ENCODE data around the gene CARHSP1.

The CARHSP1 gene

GRCh38 chr16:8866118-8866883, 2.5 kb downstream of the CARHSP1 start:
- DNase-seq (ENCODE audit: low read depth): no peak
- TF ChIP-seq MAX (IDR thresholded peaks at IDR 0.05; ENCODE audit: low read depth, low read length) (no peak), POLR2A (IDR thresholded peaks at IDR 0.05; ENCODE audit: extremely low read depth, insufficient read length) (no peak), MYC (IDR thresholded peaks at IDR 0.05; ENCODE audit: low read depth, low read length) (no peak)
- TF ChIP-seq, protein P1, sequence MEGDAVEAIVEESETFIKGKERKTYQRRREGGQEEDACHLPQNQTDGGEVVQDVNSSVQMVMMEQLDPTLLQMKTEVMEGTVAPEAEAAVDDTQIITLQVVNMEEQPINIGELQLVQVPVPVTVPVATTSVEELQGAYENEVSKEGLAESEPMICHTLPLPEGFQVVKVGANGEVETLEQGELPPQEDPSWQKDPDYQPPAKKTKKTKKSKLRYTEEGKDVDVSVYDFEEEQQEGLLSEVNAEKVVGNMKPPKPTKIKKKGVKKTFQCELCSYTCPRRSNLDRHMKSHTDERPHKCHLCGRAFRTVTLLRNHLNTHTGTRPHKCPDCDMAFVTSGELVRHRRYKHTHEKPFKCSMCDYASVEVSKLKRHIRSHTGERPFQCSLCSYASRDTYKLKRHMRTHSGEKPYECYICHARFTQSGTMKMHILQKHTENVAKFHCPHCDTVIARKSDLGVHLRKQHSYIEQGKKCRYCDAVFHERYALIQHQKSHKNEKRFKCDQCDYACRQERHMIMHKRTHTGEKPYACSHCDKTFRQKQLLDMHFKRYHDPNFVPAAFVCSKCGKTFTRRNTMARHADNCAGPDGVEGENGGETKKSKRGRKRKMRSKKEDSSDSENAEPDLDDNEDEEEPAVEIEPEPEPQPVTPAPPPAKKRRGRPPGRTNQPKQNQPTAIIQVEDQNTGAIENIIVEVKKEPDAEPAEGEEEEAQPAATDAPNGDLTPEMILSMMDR (IDR thresholded peaks at IDR 0.05; ENCODE audit: low read depth, low read length): no peak
- no peak overlapping the region for H3K4me3 ChIP-seq (ENCODE audit: low read depth, low read length)

DNA sequence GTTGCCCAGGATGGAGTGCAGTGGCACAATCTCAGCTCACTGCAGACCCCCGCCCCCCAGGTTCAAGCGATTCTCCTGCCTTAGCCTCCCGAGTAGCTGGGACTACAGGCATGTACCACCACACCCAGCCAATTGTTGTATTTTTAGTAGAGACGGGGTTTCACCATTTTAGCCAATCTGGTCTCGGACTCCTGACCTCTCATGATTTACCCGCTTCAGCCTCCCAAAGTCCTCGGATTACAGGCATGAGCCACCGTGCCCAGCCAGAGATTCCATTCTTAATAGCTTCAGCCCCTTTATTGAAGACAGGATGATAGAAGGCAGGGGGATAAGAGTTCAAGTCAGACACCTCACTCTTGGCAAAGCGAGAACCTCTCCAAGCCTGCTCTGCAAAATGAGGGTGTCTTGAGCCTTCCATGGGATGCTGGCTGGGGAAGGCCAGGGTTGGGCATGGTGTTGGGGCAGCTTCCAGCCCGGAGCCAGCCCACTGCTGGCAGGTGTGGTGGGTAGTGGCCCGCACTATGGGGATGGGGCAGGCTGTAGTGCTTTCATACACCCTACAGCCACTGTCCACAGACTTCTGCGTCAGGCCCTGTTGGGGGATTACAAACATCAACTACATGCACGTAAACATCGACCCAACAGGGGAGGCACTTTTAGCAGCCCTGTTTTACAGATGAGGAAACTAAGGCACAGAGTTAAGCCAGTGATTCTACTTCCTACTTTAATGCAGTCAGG, 3.5 kb downstream of the CARHSP1 start:
- DNase-seq (ENCODE audit: low read depth): no peak
- no peak for TF ChIP-seq MYC (IDR thresholded peaks at IDR 0.05; ENCODE audit: low read depth, low read length)
- TF ChIP-seq, protein P1 (IDR thresholded peaks at IDR 0.05; ENCODE audit: low read depth, low read length): no peak
- no peak for TF ChIP-seq POLR2A (IDR thresholded peaks at IDR 0.05; ENCODE audit: extremely low read depth, insufficient read length)
- TF ChIP-seq MAX (IDR thresholded peaks at IDR 0.05; ENCODE audit: low read depth, low read length): no peak
- no peak overlapping the region for H3K4me3 ChIP-seq (ENCODE audit: low read depth, low read length)

DNA sequence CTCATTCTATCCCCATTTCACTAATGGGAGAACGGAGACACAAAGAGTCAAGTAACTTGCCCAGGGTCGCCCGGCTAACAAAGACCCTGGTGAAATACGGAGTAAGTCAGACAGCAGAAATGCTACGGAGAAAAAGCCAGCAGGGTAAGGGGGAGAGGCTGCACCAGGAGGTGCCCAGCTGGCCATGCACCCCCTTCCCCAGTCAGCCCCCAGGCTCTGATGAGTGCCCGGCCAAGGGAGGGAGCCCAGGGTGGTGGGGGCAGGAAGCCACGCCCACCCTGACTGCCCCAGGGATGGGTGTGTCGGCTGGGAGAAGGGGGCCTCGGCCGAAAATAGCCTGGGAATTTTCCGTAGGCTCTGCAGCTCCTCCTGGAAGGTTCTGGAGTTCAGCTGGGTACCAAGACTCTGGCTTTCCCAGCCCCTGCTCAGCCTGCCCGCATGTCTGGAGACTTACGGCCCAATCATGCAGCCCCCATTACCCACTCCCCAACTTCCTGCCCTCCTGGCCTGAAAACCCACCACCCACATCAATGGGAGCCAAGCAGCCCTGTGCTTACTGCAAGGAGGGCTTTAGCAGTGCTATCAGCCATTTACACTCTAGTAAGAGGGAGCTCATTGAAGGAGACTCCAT, 4.2 kb downstream of the CARHSP1 start:
- TF ChIP-seq POLR2A (IDR thresholded peaks at IDR 0.05; ENCODE audit: extremely low read depth, insufficient read length): no peak
- TF ChIP-seq MYC (IDR thresholded peaks at IDR 0.05; ENCODE audit: low read depth, low read length): no peak
- TF ChIP-seq, protein P1 (IDR thresholded peaks at IDR 0.05; ENCODE audit: low read depth, low read length): no peak
- no peak for TF ChIP-seq MAX (IDR thresholded peaks at IDR 0.05; ENCODE audit: low read depth, low read length)
- DNase-seq (ENCODE audit: low read depth): no peak
- no peak overlapping the region for H3K4me3 ChIP-seq (ENCODE audit: low read depth, low read length)

- TF ChIP-seq MYC (IDR thresholded peaks at IDR 0.05; ENCODE audit: low read depth, low read length): no peak
- TF ChIP-seq MAX (IDR thresholded peaks at IDR 0.05; ENCODE audit: low read depth, low read length): no peak
- TF ChIP-seq POLR2A (IDR thresholded peaks at IDR 0.05; ENCODE audit: extremely low read depth, insufficient read length): peak; percentile 9
- TF ChIP-seq, protein P1 (IDR thresholded peaks at IDR 0.05; ENCODE audit: low read depth, low read length): no peak
- peak; percentile 41 for DNase-seq (ENCODE audit: low read depth)
- H3K4me3 ChIP-seq (ENCODE audit: low read depth, low read length): no peak overlapping the region
Measured at GRCh38 chr16:8863594-8864424, 5.0 kb downstream of the CARHSP1 start.
